Left ventricle myocardium superior (tissue), 1 donor: ENCODE measurements around the gene KIAA0930. TPM values are rescaled to one million over a fixed set of nuclear protein-coding genes. Genes with fewer than 3 reads are reported as not detected.

ENCODE experiments used
- ATAC-seq: fragments of 200-7000 bp; cut with Tn5 transposase; one replicate; pipeline ENCODE4 v1.9.1; 2020; ENCODE audit warnings: mild to moderate bottlenecking, moderate library complexity
- DNase-seq: peaks from one replicate; pipeline ENCODE4 v3.0.0-alpha.2; 2020
- intact Hi-C: fragments of 100-400 bp; cut with micrococcal nuclease; formaldehyde crosslinking; loops from one replicate; pipeline ENCODE4 v1.11.0; 2022
- total RNA-seq: library from RNA; stranded (reverse); fragmentation: NEBNext Ultra II Directional; extraction: Animal tissue kit (Norgen Biotek cat#: 25700); gene quantifications from one replicate; pipeline ENCODE4 v1.2.1, GENCODE V29; 2021
- donor health status: DM: no; HTN: yes; CAD: no; lungs with severe emphysema.

Gene KIAA0930
- total RNA-seq, 1 donor from 2014 or later, result 24.1 TPM

DNA sequence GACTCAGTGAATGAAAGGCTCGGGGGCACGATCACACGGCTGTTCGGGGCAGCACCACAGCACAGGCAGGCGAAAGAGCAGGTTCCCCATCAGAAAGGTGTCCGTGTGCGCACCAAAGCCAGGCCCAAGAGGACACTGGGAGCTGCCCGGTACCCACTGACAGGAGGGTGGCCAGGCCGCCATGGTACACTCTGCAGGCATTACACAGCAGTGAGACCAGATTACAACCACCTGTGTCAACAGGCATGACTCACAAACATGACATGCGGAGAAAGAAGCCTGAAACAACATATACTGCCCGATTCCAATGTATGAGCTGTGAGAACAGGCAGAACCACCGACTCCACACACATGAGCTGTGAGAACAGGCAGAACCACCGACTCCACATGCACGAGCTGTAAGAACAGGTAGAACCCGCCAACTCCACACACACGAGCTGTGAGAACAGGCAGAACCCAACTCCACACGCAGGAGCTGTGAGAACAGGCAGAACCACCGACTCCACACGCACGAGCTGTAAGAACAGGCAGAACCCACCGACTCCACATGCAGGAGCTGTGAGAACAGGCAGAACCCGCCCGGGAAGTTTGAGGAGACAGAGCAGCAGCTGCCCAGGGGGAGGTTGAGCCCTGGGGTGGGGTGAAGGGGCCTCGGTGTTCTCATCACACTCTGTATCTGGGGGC lies 32.6 kb downstream of the KIAA0930 start:
- DNase-seq (no peak), ATAC-seq (no peak)
- intact Hi-C loops, result no loop called here

DNA sequence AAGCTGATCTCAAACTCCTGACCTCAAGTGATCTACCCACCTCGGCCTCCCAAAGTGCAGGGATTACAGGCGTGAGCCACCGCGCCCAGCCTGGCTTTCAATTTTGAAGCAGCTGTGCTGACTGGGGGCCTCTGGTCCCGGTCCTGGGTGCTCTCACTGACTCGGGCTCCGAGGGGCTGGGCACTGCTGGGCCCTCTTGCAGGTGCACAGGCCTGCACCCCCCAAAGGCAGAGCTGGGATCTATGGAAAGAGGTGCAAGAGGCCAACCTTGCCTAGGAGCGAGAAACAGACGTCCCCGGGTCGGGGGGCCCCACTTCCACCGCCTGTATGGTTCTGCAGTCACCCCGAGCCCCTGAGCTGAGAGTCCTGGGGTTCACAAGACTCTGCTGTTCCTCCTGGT lies 33.2 kb downstream of the KIAA0930 start:
- intact Hi-C loops, result no loop called here
- no peak for DNase-seq
- ATAC-seq, result no peak

DNA sequence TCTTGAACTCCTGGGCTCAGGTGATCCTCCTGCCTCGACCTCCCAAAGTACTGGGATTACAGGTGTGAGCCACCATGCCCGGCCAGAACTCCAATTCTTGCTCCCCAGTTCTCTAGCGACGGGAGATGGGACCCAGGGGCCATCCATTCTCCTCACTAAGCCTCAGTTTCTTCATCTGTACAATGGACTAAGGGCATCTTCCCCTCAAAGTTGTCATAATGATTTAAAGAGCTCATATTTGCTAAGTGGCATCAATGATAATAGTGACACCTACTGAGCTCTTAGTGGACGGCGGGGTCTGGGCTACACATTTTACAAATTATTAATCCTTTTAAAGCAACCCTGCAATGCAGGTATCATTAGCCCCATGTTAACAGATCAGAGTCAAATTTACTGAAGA lies 34.5 kb downstream of the KIAA0930 start:
- no peak for DNase-seq

DNA sequence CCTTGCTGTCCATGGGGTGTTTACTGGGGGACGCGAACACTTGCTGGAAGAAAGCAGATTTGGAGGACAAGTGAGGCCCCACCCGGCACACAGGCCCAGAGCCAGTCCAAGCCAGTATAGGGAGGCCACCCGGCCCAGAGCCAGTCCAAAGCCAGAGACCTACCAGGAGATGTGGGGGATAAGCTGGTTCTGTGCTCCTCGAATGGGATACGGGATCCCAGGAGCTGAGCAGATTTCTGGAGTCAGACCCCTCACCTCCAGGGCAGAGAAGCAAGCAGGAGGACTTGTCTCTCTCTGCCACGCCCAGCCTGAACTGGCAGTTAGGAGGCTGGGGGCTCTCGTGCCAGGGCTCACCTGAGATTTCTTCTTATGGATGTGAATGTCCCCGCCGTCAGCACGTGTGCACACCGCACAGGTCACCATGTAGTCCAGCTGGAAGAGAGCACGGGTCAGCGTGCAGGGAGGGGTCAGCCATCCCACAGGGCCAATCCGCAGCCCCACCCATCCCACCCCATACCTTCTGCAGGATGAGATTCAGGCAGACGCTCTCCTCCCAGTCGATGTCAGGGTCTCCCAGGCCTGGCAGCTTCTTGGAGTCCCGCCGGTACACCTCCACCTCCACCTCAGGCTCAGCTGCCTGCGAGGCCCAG lies 35.3 kb downstream of the KIAA0930 start:
- no peak for ATAC-seq
- intact Hi-C loops, result no loop called here
- no peak for DNase-seq

More for the DNA sequence above, 34.5 kb downstream of the KIAA0930 start:
- no peak for ATAC-seq
- intact Hi-C loops, result no loop called here

DNA sequence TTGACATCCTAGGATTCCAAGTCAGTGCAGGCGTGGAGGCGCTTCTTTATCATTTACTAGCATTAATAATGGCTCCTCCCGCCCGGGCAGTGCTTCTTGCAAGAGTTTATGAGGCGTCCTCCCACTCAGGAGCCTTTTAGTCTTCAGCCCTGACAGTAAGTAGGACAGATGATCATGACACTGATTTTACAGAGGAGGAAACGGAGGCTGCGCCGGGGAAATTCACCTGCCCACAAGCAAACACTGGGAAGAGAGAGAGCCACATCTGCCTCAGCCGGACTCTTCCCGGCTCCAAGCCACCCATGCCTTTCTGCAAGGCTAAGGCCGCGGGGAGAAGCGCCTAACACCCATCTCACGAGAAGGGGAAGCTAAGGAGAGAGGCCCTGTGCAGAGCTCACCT lies 35.9 kb downstream of the KIAA0930 start:
- no peak for ATAC-seq
- intact Hi-C loops, result no loop called here
- DNase-seq, result no peak

DNA sequence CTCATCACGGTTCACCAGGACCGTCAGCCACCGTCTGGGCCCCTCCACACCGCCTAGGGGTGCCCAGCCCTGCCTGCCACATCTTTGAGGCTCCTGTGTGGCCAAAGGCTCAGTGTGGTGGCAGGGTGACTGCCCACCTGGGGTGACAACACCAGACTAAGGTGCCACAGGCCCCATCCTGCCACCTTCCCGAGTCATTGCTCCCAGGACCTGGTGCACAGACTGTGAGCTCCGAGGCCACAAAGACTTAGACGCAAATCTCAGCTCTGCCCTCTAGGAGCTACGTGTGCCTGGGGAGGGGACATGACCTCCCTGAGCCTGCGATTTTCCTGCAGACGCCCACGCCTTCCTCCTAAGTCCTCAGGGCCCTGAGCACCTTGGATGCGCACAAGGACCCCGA lies 36.5 kb downstream of the KIAA0930 start:
- ATAC-seq, result no peak
- DNase-seq, result no peak

DNA sequence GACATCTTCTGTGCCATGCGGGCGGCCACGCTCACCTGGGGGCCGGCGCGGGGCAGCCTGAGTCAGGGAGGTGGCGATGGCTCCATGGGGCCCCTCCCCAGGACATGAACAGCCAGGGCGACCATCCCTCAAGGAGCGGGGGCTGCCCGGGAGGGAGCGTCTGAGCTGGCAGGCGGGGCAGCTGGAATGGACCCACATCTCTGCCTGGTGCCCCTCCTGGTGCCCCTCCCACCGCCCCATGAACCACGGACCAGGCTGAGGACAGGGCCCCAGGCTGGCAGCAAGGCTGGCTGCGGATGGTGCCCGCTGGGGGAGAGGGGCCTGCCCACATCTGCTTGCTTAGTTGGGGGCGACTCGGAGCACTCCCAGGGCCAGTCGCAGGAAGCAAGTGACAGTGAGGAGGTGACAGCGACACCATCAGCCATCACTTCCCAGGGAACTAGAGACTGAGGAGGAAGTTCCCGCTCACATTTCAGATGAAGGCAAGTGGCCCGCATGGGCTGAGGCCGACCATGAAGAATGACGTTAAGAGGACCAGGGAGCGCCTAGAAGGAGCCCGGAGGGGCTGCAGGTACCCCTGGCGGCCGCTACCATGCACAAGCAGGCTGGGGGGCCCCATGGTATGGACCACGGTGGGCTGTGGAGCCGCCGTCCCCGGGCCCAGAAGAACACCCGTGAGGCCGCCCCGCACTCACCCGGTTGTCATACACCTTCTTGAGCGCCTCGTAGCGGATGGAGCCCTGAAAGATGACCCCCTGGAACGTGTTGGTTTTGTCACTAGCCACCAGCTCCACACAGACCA lies 37.3 kb downstream of the KIAA0930 start:
- ATAC-seq, result no peak
- no peak for DNase-seq

More for the DNA sequence above, 36.5 kb downstream of the KIAA0930 start:
- intact Hi-C loops, result no loop called here

DNA sequence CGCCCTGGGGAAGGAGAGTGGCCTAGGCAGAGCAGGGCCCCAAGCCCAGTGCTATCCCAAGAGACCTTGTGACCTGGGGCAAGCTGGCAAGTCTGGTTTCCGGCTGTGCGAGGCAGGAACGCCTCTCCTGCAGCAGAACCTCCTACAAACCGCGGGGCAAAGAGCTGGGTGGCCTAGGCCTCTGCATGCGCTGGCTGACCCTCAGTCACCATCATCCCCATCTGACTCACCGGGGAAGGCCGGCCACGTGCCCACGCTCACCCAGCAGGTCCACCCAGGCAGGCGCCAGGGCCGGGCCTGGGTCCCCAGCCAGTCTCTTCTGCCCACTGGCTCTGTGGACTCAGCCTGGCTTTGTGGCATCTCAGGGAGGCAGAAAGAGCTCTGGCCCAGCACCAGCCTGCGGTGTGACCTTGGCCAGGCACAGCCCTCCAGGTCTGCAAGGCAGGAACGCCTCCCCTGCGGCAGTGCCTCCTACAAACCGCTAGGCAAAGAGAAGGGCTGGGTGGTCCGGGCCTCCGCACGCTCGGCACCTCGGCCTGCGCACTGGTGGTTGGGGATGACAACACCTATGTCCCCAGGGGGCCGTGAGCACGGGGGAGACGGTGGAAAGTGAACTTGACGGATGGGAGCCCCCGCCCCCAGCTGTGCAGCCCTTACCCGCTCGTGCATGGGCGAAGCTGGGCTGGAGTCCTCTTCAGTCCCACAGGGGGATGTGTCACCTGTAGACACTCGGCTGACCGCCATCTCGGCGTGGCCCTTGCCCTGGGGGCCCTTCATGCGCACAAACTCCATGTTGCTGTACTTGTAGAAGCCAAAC lies 38.2 kb downstream of the KIAA0930 start:
- ATAC-seq (no peak), DNase-seq (no peak)
- intact Hi-C loops, result no loop called here

More for the DNA sequence above, 37.3 kb downstream of the KIAA0930 start:
- intact Hi-C loops, result no loop called here

DNA sequence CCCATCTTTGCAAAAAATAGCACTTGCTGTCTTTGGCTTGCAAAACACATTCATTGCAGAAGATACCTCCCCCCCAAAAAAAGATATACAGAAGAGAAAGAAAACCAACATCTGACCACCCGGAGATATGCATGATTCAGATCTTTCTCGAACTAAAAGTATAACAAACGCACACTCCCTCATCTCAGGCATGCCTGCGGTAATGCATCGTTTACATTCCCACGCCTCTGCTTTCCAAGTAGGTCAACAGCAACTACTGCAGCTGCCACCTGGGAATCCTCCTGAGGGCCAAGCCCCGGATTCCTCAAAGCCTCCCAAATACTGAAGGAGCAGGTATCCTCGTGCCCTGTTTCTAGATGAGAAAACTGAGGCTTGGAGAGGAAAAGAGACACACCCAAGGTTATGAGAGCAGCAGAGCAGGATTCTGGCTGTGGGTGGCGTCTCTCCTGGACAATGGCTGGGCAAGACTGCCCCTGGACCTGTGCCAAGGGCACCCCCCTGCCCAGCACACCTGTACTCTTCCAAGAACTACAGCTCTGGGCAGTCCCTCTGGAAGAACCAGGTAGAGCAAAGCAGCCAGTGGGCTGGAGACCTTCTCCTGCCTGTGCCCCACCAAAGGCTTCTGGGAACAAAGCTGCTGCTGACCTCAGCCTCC lies 38.9 kb downstream of the KIAA0930 start:
- DNase-seq (no peak), ATAC-seq (no peak)
- intact Hi-C loops, result no loop called here

DNA sequence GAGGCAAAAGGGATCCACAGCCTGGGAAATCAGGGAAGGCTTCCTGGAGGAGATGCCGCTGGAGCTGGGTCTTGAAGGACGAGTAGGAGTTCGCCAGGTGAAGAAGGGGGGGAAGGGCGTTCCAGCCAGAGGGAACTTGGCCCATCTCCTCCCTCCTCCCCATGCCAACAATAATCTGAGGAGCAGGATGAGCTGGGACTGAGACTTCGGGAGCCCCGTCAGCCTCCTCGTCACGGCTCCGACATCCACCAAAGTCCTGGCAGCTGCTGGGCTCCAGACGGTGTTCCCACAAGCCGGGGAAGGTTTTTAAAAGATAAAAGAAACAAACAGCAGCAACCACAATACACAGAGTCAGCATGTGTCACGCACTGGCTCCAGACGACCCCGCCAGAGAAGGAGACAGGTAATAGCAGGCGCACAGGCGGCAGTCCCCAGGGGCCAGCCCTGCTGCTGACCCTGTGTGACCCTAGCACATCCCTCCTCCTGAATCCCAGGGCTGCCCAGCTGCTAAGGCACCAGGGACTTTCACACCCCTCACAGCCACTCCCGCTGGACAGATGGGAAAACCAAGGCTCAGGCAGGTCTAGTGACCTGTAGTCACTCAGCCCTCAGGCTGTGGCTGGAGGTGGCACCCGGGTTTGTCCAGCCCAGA lies 39.7 kb downstream of the KIAA0930 start:
- intact Hi-C loops, result no loop called here
- DNase-seq (no peak), ATAC-seq (no peak)

DNA sequence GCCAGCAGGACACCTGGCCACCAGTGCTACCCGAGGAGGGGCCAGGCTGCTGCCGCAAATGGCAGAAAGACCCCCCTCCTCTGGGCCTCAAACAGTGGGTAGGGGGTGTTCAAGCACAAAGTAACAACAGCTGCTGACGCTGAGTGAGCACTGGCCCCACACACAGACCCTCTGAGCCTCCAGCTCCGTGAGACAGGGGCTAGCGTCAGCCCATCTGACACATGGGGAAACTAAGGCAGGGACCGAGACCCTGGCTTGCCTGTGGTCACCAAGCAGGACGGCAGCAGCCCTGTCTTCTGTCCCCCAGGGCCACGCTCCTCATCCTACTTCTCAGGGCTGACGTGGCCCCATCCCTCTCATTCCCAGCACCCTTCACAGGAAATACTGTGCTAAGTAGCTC lies 40.5 kb downstream of the KIAA0930 start:
- intact Hi-C loops, result no loop called here
- DNase-seq, result no peak
- no peak for ATAC-seq

DNA sequence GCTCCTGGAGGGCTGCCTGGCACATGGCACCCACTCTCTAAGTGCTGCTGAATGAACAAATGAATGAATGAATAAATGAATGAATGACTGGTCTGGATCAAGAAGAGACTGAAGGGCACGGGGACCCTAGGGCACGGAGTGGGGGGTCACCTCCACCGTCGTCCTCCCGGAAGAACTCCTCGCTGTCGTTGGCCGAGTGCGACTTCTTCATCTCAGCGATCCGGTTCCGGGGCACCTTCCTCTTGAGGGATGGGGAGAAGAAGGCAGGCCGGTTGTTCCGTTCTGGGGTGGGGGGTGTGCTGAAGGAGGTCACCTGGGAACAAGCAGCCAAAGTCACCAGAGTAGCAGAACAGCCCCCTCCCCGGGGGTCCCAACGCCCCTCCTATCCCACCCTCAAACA lies 41.0 kb downstream of the KIAA0930 start:
- no peak for ATAC-seq
- no peak for DNase-seq
- intact Hi-C loops, result no loop called here

DNA sequence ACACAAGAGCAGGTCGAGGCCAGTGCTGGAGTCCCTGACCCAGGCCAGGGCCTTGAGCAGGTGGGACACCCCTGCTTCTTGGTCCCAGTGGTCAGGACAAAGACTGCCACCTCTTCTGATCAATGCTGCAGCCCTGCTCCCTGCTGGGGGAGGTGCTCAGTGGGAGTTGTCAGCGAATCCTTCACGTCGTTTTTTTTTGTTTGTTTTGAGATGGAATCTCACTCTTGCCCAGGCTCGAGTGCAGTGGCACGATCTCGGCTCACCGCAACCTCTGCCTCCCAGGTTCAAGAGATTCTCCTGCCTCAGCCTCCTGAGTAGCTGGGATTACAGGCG lies 42.3 kb downstream of the KIAA0930 start:
- DNase-seq (no peak), ATAC-seq (no peak)
- intact Hi-C loops, result no loop called here

DNA sequence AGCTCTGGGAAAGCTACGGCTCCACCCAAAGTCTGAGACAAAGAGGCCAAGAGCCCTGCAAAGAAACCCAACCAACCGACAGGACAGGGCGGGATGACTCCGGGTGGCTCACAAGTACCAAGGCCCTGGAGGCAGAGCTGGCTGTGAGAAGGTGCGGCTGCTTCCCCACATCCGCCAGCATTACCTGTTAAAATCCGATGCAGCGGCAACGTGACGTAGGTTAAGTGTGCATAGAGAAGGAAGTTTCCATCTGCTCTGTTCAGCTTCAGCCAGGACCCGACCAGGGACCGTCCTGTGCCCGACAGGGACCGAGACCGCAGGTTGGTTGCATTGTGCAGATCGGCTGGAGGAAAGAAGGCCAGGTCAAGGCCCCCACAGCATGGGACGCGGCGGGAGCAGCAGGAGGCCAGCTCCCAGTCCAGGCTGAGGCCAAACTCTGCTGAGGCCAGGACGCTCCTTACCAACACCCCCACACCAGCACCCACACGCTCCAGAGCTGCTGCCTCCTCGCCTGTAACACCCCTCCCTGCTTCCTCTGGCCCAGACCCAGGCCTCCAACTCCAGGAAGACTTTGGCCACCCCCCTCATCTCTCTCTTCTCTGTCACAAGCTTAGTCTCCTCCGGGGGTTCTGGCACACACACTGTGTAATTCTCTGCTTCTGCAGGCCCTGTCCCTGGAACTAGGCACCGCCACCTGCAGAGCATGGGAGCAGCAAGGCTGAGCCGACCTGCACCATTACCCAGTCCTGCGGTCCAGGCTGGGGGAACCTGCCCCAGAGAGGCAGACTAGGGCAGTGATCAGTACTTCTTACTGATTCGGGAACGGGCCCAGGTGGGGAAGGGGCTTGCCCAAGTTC lies 42.9 kb downstream of the KIAA0930 start:
- intact Hi-C loops, result no loop called here
- DNase-seq (no peak), ATAC-seq (no peak)

DNA sequence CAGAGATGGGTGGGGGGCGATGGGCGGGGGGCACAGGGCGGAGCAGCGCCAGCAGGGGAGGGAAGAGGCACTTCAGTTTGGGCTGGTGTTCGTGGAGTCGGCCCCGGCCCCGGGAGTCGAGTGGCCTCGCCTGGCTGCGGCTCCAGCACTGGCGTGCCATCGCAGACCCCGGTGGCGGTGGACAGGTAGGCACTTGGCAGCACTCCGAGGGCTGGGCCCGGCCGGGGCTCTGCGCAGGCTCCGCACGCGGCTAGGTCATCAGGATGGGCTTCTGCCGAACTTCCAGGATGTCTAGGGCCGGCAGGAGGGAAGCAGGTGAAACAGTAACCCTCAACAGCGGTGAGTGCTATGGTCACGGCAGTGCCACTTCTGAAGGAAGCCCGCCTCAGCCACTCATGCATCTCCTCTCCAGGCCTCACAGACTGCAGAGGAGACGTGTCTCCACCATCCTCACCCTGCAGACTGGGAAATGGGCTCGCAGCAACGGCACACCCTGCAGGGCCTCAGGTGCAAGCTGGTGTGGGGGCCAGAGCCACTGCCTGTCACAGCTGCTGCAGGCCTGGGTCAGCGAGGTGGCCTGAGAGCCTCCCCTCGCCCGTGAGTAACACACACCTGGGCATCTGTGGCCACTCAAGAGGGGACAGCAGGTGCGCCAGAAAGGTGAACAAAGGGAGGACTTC lies 43.6 kb downstream of the KIAA0930 start:
- intact Hi-C loops, result no loop called here
- DNase-seq, result no peak
- no peak for ATAC-seq

DNA sequence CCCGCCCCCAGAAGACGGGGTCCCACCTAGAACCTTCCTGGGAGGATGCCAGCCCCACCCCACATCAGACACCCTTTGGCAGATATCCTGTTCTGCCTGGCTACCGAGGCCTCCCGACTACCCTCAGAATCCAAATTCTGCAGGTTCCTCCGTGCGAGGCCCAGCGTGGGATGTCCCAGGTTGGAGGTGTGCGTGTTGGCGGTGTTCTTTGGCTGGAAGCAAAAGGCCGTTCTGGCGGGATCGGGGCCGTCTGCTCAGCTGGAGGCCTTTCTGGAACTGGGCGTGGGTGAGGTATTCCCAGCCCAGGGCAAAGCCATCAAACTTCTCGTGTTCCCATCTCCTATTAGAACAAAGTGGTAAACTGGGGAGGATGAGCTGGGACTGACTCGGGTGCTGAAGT lies 44.4 kb downstream of the KIAA0930 start:
- ATAC-seq (no peak), DNase-seq (no peak)
- intact Hi-C loops, result no loop called here

DNA sequence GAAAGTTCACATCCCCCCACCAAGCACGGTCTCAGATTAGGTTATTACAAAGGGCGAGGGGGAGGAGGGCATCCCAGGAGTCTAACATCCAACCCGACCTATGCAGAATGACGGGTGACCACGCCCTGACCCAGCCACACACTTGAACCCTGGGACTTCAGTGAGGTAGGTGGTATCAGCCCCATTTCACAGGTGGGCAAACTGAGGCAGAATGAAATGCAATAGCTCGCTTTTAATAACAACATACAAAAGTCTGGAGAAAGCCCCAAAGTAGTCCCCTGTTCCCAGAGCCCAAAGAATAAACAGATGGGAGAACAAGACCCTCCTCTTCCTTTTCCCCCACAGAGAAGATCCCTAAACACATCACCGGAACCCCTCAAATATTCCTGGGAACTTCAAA lies 45.1 kb downstream of the KIAA0930 start:
- intact Hi-C loops, result no loop called here
- ATAC-seq (no peak), DNase-seq (no peak)
